ENCODE measurements around the gene SV2B. TPM values are rescaled to one million over a fixed set of nuclear protein-coding genes. Genes with fewer than 3 reads are reported as not detected.

Gene SV2B
- total and polyA plus RNA-seq, 8 donors: 0.06 to 1.7 (median 0.23) TPM; not detected in 3

DNA sequence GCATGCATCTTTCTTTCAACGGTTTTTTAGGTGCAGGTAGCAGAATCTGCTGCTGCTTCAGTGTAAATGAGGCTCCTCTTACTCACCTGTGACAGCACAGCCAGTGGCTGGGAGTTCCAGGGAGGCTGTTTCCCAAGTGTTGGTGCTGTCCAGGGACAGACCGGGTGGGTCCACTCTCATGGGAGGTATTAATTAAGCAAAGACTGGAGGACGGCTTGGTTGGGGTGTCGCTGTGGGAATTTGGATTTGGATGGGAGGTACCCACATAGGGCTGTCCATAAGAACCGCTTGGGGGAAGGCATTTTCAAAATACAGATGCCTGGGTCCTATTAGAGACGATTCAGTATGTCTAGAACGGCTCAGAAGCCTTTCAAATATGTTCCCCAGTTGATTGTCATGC is 42.9 kb downstream of the SV2B start:
- Histone ChIP-seq H3K36me3 (no peaks in the 10 kb centered on the region), H3K4me1 (peaks cover 0 to 6% (median 0%) of the 10 kb centered on the region in 4 donors), H3K27me3 (peaks cover 0 to 8% (median 5%) of the 10 kb centered on the region in 3 donors), H3K27ac (no peak overlapping the region), H3K9me3 (no peaks in the 10 kb centered on the region), H3K4me3 (no peak overlapping the region)
- TF ChIP-seq POLR2A (IDR thresholded peaks at IDR 0.05) (no peak), POLR2AphosphoS5 (IDR thresholded peaks at IDR 0.05) (no peak), EP300 (IDR thresholded peaks at IDR 0.05) (no peak)
- TF ChIP-seq, protein P1, sequence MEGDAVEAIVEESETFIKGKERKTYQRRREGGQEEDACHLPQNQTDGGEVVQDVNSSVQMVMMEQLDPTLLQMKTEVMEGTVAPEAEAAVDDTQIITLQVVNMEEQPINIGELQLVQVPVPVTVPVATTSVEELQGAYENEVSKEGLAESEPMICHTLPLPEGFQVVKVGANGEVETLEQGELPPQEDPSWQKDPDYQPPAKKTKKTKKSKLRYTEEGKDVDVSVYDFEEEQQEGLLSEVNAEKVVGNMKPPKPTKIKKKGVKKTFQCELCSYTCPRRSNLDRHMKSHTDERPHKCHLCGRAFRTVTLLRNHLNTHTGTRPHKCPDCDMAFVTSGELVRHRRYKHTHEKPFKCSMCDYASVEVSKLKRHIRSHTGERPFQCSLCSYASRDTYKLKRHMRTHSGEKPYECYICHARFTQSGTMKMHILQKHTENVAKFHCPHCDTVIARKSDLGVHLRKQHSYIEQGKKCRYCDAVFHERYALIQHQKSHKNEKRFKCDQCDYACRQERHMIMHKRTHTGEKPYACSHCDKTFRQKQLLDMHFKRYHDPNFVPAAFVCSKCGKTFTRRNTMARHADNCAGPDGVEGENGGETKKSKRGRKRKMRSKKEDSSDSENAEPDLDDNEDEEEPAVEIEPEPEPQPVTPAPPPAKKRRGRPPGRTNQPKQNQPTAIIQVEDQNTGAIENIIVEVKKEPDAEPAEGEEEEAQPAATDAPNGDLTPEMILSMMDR (IDR thresholded peaks at IDR 0.05): no peak
- intact Hi-C loops (cut with DNase I; ENCODE audit: low total_unique reads): no loop called here
- no peak for DNase-seq
- WGBS, 5 donors: 67 to 79% (median 68%) methylated on average over 7 of the region's 7 CpGs

DNA sequence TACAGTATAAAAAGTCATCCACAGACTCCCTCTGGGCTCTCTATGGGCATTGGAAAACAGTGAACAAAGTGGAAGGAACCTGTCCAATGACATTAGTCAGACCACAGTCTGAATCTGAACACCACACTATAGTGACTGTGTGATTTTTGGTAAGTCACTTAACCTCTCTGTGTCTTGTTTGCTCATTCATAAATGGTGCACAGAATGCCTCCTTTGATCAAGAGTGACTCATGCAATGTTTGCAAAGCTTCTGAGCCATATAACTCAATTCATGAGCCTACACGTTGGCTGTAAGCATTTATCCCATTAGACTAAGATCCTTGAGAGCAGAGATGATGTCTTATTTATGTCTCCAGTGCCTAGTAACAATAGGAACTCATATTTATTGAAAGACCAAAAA is 46.7 kb downstream of the SV2B start:
- Histone ChIP-seq H3K36me3 (no peaks in the 10 kb centered on the region), H3K27ac (no peak overlapping the region), H3K4me3 (no peak overlapping the region), H3K4me1 (peaks cover 0 to 6% (median 0%) of the 10 kb centered on the region in 4 donors), H3K27me3 (peaks cover 0 to 25% (median 8%) of the 10 kb centered on the region in 3 donors), H3K9me3 (no peaks in the 10 kb centered on the region)
- DNase-seq: no peak
- TF ChIP-seq EP300 (IDR thresholded peaks at IDR 0.05): no peak
- TF ChIP-seq POLR2AphosphoS5 (IDR thresholded peaks at IDR 0.05): no peak
- TF ChIP-seq POLR2A (IDR thresholded peaks at IDR 0.05): no peak
- TF ChIP-seq, protein P1 (IDR thresholded peaks at IDR 0.05): no peak
- WGBS, 5 donors: 42 to 49% (median 43%) methylated on average over 1 of the region's 1 CpG
- intact Hi-C loops (cut with DNase I; ENCODE audit: low total_unique reads): no loop called here

DNA sequence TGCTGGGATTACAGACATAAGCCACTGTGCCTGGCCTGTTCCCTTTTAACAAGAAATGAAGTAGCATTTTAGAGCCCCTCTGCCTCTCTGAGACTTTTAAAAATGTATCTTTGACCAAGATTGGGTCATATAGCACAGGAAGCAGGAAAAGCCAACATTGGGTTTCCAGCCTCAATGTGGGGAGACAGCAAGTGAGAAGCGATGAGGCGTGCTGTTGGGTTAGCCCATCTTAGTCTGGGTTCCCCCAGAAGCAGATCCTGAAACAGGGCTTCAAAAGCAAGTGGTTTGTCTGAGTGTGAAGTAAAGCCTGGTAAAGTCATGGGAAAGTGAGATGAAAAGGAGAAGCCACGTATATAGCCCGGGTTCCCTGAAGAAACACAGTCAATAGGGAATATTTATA is 48.2 kb downstream of the SV2B start:
- Histone ChIP-seq H3K36me3 (no peaks in the 10 kb centered on the region), H3K4me3 (no peak overlapping the region), H3K9me3 (no peaks in the 10 kb centered on the region), H3K4me1 (no peaks in the 10 kb centered on the region), H3K27ac (no peak overlapping the region), H3K27me3 (peaks cover 0 to 29% (median 5%) of the 10 kb centered on the region in 3 donors)
- DNase-seq: no peak
- 86 to 96% (median 92%) methylated on average over 4 of the region's 4 CpGs for WGBS, 5 donors
- intact Hi-C loops (cut with DNase I; ENCODE audit: low total_unique reads): no loop called here
- TF ChIP-seq POLR2A (IDR thresholded peaks at IDR 0.05) (no peak), EP300 (IDR thresholded peaks at IDR 0.05) (no peak), POLR2AphosphoS5 (IDR thresholded peaks at IDR 0.05) (no peak)
- TF ChIP-seq, protein P1 (IDR thresholded peaks at IDR 0.05): no peak

DNA sequence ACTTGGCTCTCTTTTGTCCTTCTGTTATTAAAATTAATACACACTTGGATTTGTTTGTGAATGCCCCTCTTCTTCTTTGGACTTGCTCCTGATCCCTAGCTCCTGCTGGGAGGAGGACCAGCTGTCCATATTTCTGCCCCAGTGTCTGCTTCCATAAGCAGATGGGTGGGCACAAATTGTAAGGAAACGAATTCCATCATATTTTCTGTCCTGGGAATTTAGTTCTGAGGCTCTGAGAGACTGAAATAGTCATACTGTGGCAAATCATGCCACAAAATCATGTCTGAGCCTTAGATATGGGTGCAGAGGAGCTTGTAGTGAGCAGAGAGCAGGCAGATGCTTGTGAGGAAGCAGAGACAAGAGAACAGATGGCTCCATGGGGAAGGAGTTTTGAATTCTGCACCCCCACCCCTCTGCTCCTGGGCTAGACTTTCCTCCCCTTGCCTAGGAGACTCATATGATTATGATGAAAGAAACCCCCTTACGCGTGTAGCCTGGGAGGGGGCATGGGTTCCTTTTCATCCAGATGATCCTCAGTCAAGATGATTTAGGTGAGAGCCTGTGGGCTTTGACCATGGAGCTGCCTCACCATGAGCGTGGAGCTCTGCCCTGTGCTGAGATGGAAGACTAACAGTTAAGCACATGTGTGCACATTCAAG is 50.6 kb downstream of the SV2B start:
- H3K4me3 ChIP-seq: no peak overlapping the region
- 68 to 75% (median 70%) methylated on average over 4 of the region's 4 CpGs for WGBS, 5 donors
- H3K36me3 ChIP-seq: no peaks in the 10 kb centered on the region
- peaks cover 0 to 44% (median 5%) of the 10 kb centered on the region in 3 donors for H3K27me3 ChIP-seq
- no peaks in the 10 kb centered on the region for H3K9me3 ChIP-seq
- intact Hi-C loops (cut with DNase I; ENCODE audit: low total_unique reads): no loop called here
- no peaks in the 10 kb centered on the region for H3K4me1 ChIP-seq
- DNase-seq: no peak
- TF ChIP-seq POLR2A (IDR thresholded peaks at IDR 0.05) (no peak), POLR2AphosphoS5 (IDR thresholded peaks at IDR 0.05) (no peak), EP300 (IDR thresholded peaks at IDR 0.05) (no peak)
- TF ChIP-seq, protein P1 (IDR thresholded peaks at IDR 0.05): no peak
- no peak overlapping the region for H3K27ac ChIP-seq

All from stomach (tissue), 9 donors.